ENCODE data around the gene SEMA3G.

DNA sequence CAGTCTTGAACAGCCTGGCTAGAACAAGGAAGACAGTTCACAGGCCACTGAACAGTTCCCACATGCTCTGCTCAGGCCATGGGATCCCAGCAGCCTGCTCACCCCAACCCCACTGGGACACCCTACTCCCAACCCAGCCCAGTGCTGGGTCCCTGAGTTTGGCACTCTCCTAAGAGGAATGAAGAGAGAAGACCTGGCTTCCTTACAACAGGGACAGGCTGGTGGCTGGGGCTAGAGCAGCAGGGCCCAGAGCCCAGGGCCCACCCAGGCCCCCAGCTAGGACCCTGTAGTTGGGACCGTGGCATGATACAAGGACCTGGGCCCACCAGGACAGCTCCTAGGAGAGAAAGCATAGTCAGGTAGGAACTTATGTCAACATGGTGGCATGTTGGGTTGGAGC lies 43.4 kb downstream of the SEMA3G start:
- TF ChIP-seq, protein P1, sequence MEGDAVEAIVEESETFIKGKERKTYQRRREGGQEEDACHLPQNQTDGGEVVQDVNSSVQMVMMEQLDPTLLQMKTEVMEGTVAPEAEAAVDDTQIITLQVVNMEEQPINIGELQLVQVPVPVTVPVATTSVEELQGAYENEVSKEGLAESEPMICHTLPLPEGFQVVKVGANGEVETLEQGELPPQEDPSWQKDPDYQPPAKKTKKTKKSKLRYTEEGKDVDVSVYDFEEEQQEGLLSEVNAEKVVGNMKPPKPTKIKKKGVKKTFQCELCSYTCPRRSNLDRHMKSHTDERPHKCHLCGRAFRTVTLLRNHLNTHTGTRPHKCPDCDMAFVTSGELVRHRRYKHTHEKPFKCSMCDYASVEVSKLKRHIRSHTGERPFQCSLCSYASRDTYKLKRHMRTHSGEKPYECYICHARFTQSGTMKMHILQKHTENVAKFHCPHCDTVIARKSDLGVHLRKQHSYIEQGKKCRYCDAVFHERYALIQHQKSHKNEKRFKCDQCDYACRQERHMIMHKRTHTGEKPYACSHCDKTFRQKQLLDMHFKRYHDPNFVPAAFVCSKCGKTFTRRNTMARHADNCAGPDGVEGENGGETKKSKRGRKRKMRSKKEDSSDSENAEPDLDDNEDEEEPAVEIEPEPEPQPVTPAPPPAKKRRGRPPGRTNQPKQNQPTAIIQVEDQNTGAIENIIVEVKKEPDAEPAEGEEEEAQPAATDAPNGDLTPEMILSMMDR (conservative IDR thresholded peaks at IDR 0.05; ENCODE audit: low read depth, low read length), result no peak
- TF ChIP-seq EZH2 (IDR thresholded peaks at IDR 0.05; ENCODE audit: borderline replicate concordance, low read depth, low read length, poor library complexity, severe bottlenecking), result no peak
